CD4-positive, alpha-beta T cell treated with Interleukin-15 for 1 hour (primary cell): ENCODE results near the gene CPNE5.
A peak's percentile ranks its signal among the peaks of the same experiment; 100 is the strongest.

Experiments
- DNase-seq: peaks from one replicate; pipeline ENCODE4 v3.0.0-alpha.2; 2020

The CPNE5 gene

DNA sequence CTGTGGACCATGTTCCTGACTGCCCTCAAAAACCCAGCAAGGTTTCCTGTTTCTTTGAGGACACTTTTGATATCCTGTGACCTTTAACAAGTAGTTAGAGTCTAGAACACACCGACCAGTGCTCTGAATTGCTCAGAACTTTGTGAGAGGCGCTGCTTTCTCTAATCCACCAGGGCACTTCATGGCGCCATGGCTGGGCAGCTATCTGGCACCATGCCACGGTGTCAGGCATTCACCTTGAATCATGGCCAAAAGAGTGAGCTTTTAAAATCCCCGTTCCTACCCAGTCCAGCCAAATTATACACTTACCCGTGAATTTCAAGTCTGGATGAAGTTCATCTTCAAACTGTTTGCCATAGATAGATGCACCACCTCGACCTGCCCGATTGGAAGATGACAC, 17.0 kb upstream of the CPNE5 start:
- no peak for DNase-seq

DNA sequence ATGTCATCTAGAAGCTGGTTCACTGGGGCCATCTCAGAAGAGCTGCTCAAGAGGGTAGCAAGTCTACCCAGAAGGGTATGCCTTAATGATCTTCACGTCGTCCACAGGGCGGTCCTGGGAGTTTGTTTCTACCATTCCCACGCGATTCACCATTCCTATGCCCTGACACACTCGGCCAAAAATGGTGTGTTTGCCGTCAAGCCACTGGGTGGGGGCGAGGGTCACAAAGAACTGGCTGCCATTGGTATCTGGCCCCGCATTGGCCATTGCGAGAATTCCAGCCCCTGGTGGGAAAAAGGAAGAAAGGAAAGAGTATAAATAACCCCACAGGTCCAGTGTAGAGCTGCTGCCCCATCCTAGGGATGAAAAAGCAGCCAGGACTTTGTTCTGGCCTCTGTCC, 16.5 kb upstream of the CPNE5 start:
- DNase-seq: no peak

DNA sequence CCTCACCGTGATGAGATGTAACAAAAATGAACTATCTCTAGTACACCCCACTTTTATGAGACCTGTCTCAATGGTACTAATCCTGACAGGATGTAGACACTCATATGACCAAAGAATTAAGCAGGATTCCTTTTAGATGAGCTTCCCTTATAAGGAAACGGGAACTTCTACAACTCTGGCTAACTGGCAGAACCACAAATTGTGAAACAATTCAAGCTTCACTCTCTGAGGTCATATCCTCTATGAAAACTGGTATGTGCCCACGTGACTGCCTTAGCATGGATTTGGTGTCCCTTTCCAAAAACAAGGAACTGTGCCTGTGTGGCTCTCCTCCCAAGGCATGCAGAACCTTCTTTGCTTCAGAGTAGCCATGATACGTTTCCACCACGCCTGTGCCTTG, 14.1 kb upstream of the CPNE5 start:
- DNase-seq: peak; percentile 51

DNA sequence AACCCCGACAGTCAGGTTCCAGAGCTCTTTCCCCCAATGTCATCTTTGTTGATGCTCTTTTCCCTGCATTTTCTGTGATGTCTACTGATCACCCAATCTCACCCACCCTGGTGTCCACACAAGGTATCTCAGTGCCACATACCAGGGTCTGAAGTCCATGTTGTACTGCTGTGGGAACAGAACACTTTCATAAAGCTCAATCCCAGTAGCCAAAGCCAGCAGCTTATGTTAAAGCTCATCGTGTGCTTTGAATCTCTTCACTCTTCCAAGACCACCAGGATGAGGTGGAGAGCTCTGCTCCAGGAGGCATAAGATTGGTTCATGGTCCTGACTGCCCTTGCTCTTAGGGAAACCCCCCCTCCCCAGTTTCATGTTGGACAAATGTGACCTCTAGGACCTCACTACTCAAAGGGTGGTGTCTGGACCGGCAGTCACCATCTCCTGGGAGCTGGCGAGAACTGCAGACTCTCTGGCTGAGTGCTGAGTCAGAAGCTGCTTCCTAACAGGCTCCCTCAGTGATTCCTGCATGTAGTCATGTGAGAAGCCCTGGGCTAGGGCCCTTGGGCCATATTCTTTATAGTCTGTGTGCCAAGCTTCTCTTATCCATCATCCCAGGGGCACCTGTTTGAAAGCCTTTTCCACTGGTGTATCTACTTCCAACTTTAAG, 13.4 kb upstream of the CPNE5 start:
- no peak for DNase-seq

DNA sequence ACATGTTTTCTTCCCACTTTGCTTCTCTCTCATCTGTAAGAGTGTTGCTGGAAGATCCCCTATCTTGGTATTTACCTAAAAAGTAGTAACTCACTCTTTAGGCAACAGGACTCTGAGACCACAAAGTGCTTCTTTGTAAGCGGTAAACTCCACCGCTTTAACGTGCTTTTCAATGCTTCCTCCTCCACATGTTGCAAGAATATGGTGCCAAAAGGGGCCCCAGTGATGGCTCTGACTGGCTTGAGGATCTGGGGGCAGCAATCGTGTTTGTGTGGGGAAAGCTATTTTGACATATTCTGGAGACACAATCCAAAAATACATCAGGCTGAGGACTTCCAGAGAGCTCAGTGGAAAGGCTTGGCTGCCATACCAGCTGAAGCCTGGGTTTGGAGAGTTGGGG, 12.4 kb upstream of the CPNE5 start:
- no peak for DNase-seq

DNA sequence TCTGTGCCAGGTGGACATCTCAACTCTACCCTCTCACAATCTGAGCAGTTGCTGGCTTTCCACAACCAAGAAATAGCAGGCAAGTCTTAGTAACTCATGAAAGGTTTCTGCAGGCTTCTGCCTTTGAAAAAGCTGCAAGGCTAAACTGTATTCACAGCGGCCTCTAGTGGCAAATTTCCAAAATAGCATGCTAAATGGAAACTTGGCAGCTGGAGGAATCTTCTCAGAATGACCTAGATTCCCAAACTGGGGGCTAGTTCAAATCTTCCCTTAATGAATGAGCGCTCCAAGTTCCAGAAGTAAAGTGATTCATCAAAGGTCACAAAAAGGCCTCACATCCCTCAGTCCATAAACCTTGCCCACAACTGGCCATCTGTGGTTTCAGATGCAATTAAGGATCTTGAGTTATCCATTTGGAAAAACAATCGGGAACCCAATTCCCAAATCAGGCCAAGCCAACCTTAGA, 11.9 kb upstream of the CPNE5 start:
- no peak for DNase-seq

DNA sequence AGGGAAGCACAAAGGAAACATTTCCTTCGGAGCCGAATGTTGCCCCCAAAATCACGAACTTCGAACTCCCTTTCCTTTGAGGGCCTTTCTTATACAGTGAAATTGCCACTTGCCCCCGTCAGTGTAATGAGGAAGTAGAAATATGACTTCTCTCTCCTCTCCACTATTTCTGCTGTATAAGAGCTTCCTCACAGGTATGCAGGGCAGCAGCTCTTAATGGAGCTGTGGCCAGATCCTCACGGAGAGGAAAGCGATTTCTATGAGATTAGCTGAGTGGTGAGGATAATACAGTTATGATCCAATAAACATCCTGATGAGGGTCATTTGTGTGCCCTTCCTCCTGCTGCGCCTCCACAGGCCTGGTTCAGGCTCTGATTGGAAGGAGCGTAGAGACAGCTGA, 10.8 kb upstream of the CPNE5 start:
- no peak for DNase-seq

DNA sequence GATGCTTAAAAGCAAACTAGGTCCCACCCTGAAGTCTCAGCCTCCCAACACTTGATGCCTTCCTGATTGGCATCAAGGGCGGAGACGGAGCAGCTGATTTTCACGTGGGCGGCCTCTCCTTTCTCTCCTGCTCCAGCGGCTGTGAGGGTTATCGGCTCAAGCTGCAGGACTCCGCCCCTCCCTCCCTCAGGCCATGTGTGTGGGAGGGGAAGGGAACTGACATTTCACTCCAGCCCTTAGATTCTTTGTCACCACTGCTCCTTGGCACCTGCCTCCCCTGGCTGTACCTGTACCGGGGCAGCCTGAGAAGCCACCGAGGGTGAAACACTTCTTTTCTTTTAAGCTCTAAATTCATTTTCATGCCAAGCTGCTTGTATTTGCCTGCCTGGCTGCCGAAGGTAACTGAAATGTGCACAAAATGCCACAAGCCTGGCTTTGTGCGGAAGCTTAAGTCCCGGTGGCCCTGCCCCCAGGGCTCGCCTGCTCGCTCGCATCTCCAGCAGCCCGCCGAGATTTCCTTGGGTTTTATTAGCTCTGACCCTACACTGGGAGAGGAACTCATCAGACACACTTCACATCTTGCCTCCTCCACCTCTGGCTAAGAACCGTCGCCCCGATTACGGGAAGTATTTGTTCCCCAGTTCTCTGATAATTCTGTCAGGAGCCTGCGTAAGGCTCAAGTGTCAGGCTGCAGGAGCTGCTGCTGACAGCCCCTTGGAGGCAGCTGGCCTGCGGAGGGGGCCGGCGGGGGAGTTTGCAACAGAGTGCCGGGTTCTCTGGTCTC, 9.6 kb upstream of the CPNE5 start:
- no peak for DNase-seq

DNA sequence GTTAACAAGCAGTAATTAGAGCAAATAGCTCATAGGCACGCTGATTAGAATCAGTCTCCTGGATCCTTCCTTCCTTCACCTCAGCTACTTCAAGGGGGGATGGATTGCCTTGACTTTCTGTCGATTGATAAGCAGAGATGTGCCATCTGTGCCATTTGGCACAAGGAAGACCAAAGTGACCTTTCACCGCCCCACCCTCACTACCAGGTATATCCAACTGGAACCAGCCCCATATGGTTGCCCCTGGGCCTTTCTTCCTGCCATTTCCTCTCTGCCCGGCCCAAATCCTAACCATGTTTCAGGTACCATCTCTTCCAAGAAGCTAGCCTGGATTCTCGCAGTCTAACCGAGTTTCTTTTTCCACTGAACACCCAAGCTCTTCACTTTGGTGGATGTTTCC, 8.7 kb upstream of the CPNE5 start:
- no peak for DNase-seq

DNA sequence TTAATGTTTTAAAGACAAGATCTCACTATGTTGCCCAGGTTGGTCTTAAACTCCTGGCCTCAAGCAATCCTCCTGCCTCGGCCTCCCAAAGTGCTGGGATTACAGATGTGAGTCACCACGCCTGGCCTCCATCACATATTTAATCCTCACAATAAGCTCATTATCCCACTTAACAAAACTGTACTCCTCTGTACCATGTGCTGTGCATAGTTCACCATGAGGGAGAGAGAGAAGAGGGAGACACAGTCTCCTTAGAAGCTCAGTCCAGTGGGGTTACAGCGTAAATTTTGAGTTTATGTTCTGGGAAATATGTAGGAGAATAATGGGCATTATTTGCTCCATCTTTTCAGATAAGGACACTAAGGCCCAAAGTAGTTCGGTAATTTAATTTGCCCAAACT, 7.9 kb upstream of the CPNE5 start:
- no peak for DNase-seq

DNA sequence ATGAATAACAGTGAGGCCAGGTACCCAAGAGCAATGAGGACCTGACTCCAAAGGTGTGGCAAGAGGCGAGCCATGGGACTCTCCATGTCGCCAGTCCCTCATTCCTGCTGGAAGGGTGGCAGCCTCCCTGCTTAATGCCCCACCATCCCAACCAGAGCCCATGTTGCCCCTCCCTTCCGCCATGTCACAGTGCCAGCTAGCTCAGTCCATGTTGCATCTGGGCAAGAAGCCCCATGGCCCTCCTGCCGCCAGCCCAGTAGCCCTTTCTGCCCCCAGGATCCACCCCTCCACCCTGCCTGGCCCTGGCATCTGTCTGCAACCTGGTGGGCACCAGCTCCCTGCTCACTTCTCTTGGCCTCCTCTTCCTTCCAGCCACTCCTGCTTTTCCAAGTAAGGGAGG, 6.0 kb upstream of the CPNE5 start:
- DNase-seq: no peak

DNA sequence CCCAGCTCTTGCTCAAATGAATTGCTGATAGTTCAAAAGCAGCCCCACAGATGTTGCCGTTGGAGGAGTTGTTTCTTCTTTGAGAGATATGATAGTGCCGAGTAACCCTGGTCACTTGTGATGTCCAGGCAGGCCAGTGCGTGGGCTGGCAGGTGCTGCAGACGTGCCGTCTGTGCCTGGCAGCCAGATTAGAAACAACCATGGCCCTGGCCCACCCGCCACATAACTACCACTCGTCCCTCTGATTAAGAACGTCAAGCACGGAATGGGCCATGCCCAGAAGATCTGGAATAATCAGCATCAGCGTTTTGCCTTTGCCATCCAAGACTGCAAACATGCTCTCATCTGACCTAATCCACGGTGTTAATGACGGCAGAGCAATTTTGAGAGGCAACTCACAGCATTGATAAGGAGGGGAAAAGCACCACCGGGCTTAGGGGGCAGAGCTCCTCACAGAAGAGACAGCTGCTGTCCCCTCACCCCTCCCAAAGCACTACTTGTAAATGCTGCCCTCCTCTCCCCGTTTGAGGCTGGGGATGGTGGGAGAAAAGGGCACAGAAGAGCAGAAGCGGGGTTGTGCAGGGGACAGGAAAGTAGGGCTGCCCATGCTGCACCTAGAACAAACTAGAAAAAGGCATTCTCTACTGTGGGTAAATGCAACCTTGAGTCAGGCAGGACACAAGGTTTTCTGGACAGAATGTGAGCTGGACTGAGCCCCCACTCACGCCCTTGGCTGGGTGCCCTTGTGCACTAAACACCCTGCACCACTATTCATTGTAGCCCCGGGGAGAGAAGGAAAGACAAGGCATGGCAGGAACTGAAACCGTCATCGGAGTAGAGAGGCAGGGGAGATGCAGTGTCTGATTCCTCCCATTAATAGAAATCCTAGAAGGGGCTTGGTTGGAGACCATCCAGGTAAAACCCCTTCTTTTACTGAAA, 5.3 kb upstream of the CPNE5 start:
- DNase-seq: no peak

DNA sequence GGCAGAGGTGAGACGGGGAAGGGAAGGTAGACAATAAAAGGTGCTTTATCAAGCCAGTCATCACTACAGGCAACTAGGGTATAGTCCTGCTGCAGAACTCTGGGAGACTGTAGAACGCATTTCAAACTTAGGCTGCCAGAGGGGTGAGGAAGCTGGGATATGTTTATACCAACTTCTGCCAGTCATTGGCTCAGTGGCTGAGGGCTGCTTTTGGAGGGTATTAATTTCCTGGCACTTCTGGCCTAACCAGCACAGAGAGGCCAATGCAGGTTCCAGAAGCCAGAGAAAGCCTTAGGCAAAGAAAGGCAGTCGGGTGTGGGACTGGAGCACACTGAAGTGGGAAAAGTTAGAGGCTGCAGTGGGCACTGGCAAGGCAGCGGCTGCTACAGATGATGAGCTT, 3.9 kb upstream of the CPNE5 start:
- DNase-seq: no peak

DNA sequence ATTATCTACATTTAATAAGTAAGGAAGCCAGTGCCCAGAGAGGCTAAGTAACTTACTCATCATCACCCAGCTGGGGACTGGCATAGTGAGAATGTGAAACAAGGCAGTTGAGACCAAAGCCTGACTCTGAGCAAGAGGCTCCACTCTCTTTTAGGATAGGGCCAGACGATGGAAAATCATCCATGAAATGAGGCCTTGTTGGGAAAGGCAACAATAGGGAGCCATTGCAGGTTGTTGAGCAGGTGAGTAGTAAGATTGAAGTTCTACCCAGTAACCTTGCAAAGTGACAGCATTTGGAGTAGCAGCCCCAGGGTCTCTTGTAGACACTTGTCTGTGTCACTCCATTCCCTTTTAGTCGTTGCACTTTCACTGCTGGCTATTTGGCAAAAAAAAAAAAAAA, 2.5 kb upstream of the CPNE5 start:
- no peak for DNase-seq

DNA sequence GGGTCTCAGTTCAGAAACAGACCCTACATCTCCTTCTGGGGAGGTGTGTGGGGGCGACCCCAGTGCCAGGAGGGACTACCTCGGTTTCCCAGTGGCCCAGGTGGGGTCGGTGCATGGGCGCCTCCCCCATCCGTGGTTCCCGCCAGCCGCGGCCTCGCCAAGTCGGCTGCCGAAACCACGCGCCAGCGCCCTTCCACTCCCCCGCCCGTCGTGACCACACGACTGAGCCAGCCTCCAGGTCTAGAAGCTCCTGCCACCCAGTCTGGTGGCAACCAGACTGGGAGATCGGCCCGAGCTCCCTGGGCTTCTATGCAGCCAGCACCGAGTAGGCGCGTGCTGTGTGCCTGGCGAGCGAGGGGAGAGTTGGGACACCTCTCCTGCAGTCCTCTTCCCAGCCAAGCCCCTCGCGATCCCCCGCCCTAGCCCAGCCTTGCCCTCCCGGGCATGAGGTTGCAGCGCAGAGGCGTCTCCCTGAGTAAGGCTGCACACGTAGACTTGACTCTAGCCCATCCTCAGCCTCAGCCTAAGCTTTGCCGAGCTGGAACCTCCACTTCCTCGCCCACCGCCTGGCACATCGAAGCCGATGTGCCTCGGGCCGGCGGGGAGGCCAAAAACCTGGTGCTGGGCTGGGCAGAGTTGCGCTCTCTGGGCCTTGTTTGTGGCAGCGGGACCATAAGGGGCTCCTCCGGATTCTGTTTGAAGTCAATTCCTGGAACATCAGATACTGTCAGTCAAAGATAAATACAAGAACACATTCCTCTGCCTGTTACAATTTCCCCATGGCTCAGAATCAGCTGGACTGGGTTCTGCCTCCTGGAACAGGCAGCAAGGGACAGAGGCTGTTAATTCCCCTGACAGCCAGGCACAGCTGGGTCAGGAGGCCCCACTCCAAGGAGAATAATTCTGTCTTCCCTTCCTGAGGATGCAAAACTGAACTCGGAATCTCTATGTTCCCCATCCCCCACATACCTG, 1.5 kb upstream of the CPNE5 start:
- DNase-seq: no peak

DNA sequence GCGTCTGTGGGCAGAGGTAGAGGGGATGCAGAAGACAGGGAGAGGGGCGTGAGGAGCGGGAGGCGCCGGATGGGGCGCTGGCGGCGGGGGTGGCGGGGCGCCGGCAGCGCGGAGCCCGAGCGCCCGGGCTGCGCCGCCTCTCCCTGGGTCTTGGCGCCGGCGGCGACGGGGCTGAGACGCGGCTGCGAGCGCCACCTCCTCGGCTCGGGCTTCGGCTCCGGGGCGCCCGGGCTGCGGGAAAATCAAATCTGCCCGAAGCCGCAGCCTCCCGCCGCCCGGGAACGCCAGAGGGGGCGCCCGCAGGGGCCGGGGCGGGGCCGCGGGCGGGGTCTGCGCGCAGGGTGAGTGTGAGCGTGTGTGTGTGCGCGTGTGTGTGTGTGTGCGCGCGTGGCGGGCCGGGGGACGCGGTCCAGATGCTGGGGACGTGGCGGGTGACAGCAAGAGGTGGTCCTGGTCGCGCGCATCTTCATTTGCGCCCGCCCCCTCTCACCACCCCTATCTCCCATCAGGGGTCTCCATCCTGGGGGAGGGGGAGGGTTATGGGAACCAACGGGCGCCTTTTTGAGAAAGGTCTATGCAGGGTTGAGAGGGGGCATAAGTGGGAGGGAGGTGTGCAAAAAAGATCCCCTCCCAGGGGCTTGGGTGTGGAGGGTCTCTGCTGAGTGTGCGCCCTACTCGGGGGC, 646 bp upstream of the CPNE5 start:
- peak; percentile 27 for DNase-seq

DNA sequence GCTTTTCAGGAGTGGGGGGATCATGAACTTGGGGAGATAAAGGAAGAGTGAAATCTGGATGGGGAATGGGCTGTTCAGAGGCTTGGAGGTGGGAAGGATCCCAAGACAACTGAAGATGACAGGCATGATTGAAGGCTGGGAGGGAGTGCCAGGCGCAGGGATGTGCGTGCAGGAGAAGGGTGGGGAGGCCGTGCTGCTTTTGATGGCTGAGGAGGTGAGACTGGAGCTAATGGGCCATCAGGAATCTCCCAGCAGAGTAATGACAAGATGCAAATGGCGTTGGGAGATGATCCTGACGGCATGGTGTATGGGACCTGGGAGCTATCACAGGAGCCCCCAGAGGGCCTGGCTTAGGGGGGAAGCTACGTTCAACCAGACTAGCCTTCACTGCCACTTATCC, 1.6 kb downstream of the CPNE5 start:
- no peak for DNase-seq

DNA sequence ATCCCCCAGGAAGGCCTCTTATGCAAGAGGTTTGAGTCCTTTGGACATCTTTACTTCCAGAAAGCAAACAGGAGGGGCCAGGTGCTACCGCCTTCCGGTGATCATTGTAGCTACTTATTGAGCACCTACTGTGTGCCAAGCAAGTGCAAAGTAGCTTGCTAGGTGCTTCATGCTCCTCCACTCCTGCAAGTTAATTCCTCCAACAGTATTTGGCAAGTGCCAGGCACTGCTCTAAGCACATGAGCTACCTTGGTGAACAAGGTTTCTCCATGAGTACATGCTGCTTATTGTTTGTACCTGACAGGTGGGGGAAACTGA, 2.3 kb downstream of the CPNE5 start:
- DNase-seq: no peak

DNA sequence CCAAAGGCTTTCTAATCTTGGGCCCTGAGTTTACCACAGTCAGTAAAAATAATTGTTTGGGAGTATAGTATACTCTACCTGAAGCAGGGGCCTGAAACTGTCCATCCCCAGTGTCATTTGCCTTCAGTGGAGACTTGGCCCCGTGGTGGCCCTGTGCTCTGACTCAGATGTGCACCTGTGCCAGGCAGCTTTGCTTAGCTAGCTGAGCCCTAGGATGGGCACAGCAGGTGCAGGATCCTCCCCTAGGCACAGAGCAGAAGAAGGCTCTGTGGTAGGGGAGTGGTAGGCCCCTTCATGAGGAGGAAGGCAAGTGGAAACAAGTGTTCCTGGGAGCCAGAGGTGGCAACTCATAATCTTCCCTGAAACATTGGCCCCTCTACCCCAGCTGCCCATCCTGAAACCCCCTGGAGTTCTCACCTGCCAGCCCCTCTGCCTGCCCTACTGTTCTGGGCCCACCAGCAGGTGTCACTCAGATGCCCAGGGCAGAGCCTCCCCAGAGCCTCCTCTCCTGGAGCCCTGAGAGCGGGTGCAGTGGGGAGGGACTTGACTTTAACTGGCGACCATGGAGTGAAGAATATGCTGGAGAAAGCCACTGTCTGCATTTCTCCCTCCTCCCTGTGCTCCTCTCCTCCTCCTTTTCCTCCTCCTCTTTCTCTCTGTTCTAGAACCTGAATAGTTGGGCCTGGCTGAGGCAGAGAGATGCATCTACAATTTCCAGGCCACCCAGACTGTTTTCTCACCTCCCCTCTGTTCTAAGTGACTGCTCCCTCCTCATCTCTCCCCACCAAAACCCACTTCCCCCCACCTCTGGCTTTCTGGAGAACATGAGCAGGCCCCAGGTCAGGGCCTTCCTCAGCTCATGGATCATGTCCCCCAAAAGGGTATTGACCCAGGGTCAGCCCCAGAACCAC, 2.9 kb downstream of the CPNE5 start:
- DNase-seq: no peak

DNA sequence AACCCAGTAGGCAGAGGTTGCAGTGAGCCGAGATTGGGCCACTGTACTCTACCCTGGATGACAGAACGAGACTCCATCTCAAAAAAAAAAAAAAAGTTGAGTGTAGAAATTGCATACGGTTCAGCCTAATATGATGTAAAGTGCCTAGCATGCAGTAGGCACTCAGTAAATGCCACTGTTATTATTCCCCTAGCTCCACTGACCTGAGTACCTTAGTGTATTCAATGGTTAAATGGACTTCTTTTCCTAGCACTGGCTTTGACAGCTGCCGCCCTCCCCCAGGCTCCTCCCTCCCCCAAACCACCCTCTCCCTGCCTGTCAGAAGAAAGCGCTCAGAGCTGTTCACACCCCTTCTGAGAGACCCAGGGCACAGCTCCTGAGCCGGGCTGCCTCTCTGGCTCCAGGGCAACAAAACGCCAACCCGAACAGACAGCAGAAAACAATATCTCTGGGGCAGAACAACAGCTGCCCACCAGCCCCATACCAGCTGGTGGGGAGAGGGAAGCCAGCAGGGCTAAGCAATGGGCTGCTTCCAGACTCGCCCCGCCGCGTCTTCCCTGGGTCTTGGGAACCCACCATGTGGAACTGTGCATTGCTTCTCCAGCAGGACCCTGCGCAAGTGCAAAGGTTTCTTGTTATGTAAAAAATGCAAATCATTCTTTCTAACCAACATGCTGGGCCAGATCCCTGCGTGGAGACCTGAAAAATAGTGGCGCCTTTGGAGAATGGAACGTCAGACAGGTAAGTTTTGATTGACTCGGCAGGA, 4.5 kb downstream of the CPNE5 start:
- no peak for DNase-seq
